Coronary artery (tissue), 2 donors: ENCODE data around the gene PIK3R1.
A peak's percentile ranks its signal among the peaks of the same experiment; 100 is the strongest.

Experiments used
- DNase-seq: peaks from one replicate; pipeline ENCODE4 v3.0.0-alpha.2; 2017; ENCODE audit warnings: low spot score
- H3K27ac ChIP-seq, 2 donors: fragments of 200-600 bp; sonication (generic); one replicate each; pipeline ENCODE4 v1.5.1; 2016 to 2019
- H3K4me3 ChIP-seq: fragments of 200-600 bp; sonication (generic); 2 replicates; pipeline ENCODE4 v1.5.1; 2016; ENCODE audit warnings: mild to moderate bottlenecking, moderate library complexity
- TF ChIP-seq, protein P1 (sequence below): fragments of 200-600 bp; sonication (generic); IDR thresholded peaks from one replicate; pipeline ENCODE4 v1.5.1; 2019; ENCODE audit warnings: antibody characterized with exemption

PIK3R1 gene

DNA sequence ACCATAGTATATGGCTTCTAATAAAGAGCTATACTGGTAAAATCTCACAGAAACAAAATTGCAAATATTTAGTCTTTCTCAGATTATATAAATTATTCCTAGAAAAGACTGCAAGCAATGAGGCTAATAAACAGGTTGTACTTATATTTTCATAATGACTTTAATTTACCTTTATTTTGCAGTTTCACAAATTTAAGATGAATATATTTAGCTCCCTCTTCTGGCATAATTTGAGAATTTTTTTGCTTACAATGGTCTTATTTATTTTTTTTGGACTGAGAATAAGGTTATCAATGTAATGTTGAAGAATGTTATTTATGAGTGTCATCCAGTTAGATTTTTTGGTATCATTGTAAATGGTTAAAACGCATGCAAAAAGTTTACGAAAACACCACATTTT is 56.7 kb downstream of the PIK3R1 start:
- TF ChIP-seq, protein P1, sequence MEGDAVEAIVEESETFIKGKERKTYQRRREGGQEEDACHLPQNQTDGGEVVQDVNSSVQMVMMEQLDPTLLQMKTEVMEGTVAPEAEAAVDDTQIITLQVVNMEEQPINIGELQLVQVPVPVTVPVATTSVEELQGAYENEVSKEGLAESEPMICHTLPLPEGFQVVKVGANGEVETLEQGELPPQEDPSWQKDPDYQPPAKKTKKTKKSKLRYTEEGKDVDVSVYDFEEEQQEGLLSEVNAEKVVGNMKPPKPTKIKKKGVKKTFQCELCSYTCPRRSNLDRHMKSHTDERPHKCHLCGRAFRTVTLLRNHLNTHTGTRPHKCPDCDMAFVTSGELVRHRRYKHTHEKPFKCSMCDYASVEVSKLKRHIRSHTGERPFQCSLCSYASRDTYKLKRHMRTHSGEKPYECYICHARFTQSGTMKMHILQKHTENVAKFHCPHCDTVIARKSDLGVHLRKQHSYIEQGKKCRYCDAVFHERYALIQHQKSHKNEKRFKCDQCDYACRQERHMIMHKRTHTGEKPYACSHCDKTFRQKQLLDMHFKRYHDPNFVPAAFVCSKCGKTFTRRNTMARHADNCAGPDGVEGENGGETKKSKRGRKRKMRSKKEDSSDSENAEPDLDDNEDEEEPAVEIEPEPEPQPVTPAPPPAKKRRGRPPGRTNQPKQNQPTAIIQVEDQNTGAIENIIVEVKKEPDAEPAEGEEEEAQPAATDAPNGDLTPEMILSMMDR: no peak
- no peak for DNase-seq
- Histone ChIP-seq H3K27ac (no peak overlapping the region), H3K4me3 (no peak overlapping the region)

DNA sequence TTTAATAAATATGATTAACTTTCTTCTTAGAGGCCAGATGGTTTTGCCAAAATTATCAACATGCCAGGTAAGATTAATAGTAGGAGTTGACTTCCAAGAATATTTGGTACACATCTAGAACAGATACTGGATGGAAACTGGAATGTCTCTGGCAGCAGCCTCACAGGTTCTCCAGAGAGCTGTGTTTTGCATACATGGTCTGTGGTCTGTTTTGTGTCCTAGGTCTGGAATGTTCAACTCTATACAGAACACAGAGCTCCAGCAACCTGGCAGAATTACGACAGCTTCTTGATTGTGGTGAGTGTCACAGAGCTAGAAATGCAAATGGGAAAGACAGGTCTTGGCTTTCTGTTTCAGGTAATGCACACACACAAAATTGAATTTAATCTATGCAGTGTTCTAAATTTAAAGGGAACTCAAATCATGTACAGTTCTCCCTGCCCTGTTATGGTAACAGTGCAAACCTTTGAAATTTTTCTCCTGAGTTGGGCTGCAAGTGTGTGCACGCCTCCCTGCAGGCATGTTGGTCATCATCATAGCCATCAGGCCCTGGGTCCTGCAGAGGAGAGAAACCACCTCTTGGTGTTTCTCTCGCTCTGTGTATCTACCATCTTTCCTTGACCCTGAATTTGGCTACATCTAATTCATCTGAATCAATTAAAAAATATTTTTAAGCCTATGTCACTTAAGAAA is 58.3 kb downstream of the PIK3R1 start:
- Histone ChIP-seq H3K4me3 (no peak overlapping the region), H3K27ac (peak overlapping the region in 1 of 2 donors; percentile 3)
- TF ChIP-seq, protein P1: no peak
- DNase-seq: no peak

DNA sequence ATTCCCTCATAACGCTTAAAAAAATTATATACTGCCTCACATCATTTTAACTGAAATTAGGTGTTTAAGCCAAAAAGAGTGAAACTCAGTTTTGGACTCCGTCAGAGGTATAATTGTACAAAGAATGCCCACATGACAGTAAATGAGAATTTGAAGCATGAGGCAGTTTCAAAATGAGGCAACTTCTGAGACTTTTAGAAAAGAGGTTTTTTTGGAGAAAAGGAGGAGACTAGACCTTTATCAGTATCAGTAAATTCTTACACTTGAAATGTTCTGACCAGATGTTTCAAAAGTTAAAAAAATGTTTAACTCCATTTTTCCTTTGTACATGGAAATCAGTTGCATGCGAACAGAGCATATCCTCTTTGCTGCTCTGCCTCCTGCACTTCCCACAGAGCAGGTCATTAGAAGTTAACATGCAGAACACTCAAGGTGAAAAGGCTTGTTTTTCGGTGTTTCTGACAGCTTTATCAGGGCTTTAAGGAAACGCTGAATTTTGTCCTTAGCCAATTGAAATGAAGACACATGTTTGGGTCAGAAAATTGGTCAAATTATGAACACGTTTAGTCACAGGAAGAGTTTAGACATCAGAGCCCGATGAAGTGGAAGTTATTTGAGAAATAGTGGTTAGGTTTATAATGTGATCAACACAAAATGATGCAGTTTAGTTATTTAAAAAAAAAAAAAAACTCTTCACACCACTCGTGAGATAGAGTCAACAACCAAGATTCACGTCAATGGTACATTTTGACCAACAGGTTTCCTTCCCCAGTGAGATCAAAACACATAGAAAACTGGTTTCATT is 59.5 kb downstream of the PIK3R1 start:
- Histone ChIP-seq H3K4me3 (no peak overlapping the region), H3K27ac (no peak overlapping the region)
- no peak for DNase-seq
- TF ChIP-seq, protein P1: no peak

DNA sequence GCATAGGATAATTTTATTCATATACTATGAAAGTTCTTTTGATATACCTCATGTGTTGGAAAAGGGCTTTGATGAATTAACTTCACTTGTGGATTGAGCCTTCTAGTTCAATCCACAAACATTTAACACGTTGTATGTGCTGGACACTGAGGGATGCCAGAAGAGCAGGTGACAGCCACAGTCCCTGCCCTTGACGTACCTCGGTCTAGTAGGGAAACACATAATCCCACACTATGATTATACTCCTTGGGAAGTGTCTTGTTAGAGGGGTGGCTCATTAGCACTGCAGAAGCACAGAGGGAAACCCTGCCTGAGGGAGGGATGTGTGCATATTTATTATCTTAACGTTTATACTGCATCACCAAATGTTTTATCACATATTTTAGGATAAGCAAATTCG is 61.2 kb downstream of the PIK3R1 start:
- no peak overlapping the region for H3K27ac ChIP-seq
- TF ChIP-seq, protein P1: no peak
- DNase-seq: no peak
- H3K4me3 ChIP-seq: no peak overlapping the region

DNA sequence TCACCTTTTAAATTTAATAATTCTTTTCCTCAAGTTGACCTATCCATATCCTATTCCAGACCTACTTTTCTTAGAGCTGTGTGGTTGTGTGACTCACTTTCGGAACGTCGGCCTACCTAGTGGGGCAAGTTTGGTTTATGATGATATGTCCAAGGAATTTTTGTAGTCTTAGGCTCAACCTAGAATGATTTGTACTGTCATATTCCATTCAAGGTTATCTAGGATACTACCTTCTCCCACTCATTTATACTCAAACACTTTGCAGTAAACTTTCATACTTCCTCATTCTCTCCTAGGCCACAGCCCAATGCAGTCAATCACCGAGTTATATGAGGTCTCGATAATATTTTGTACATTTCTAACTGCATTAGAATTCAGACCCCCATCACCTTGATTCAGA is 61.9 kb downstream of the PIK3R1 start:
- Histone ChIP-seq H3K4me3 (no peak overlapping the region), H3K27ac (no peak overlapping the region)
- TF ChIP-seq, protein P1: no peak

DNA sequence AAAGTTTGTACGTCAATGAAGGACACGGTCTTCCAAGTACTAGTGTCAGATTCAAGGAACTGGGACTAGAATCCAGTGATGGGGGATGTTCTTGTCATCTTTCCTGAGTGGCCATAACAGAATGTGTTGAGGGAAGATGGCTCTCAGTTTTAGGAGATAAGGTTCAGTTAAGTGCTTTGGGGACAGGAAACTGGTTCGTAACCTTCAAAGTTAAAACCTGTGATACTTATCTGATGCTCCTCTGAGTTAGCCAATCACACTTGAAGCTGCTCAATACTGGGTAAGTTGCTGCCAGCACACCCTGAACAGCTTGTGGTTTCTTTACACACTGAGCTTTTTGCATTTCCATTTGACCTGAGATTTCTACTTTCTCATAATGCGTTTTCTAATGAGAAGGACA is 64.4 kb downstream of the PIK3R1 start:
- no peak for DNase-seq
- Histone ChIP-seq H3K4me3 (no peak overlapping the region), H3K27ac (no peak overlapping the region)
- TF ChIP-seq, protein P1: no peak

More for the DNA sequence above, 61.9 kb downstream of the PIK3R1 start:
- no peak for DNase-seq

DNA sequence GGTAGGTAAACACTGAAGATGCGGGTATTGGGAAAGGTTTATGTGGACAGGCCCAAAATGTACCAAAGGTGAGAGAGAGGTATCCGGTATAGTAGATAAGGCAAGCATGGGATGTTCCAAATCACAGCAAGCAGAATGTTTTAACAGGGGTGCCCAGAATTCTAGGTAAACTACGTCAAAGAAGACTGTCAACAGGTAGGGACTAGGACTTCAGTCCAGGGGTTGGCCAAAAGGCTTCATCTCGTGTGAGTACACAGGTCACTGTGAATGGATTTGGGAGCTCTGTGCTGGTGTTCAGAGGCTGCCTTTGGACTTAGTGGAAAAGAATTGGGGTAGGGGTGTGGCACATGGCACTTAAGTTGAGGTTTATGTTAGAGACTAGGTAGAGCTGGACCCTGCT is 66.4 kb downstream of the PIK3R1 start:
- DNase-seq: no peak
- no peak overlapping the region for H3K4me3 ChIP-seq
- H3K27ac ChIP-seq: no peak overlapping the region
- TF ChIP-seq, protein P1: no peak
